ENCODE measurements around the gene MUCL3. TPM values are rescaled to one million over a fixed set of nuclear protein-coding genes. Genes with fewer than 3 reads are reported as not detected.
"Not testable (repeated sequence)": the region's sequence is repeated elsewhere in the genome, so short reads cannot be mapped to it uniquely, and the experiment has no call there.

MUCL3 gene
- total RNA-seq, 2 experiments from 2014 or later, result not detected

- CTCF ChIA-PET, result interaction anchor here (0.8 kb wide), 1 partner anchor 70 kb away, joined by 3 read pairs; no protein-coding TSS in a partner anchor
- H3K36me3 Mint-ChIP-seq (ENCODE audit: low read depth); H3K4me3 Mint-ChIP-seq; H3K27ac Mint-ChIP-seq; intact Hi-C loops (cut with micrococcal nuclease); H3K9me3 Mint-ChIP-seq; H3K27me3 Mint-ChIP-seq (ENCODE audit: low read depth); DNase-seq: not testable (repeated sequence)
- peaks cover 21% of the 10 kb centered on the region for H3K4me1 Mint-ChIP-seq (ENCODE audit: low read depth)
Observed at GRCh38 chr6:31000067-31000860, 59.5 kb downstream of the MUCL3 start.

- H3K4me1 Mint-ChIP-seq (ENCODE audit: low read depth), result peaks cover 22% of the 10 kb centered on the region
Observed at GRCh38 chr6:31001281-31001888, 60.6 kb downstream of the MUCL3 start.

GRCh38 chr6:31002471-31002870 lies 61.7 kb downstream of the MUCL3 start:
- H3K36me3 Mint-ChIP-seq (ENCODE audit: low read depth), result no peaks in the 10 kb centered on the region
- peaks cover 22% of the 10 kb centered on the region for H3K4me1 Mint-ChIP-seq (ENCODE audit: low read depth)
- no peaks in the 10 kb centered on the region for H3K9me3 Mint-ChIP-seq
- no peaks in the 10 kb centered on the region for H3K27me3 Mint-ChIP-seq (ENCODE audit: low read depth)
- H3K27ac Mint-ChIP-seq, result no peak overlapping the region
- DNase-seq, result no peak
- intact Hi-C loops (cut with micrococcal nuclease), result no loop called here
- no peak overlapping the region for H3K4me3 Mint-ChIP-seq
- CTCF ChIA-PET, result interaction anchor here (0.6 to 1.8 kb wide), 3 partner anchors 20 to 85 kb away, joined by 3 to 4 read pairs (median 3); no protein-coding TSS in a partner anchor

More at GRCh38 chr6:31001281-31001888, 60.6 kb downstream of the MUCL3 start:
- H3K9me3 Mint-ChIP-seq, result no peaks in the 10 kb centered on the region
- DNase-seq, result no peak
- H3K4me3 Mint-ChIP-seq, result no peak overlapping the region
- no peaks in the 10 kb centered on the region for H3K27me3 Mint-ChIP-seq (ENCODE audit: low read depth)
- CTCF ChIA-PET, result interaction anchor here (0.8 kb wide), 1 partner anchor 69 kb away, joined by 3 read pairs; no protein-coding TSS in a partner anchor
- intact Hi-C loops (cut with micrococcal nuclease), result no loop called here
- no peak overlapping the region for H3K27ac Mint-ChIP-seq
- H3K36me3 Mint-ChIP-seq (ENCODE audit: low read depth), result no peaks in the 10 kb centered on the region

Other genes with a start within 250 kb of the MUCL3 start
- 10 to 100 TPM; 31.0 to 32.0 TPM for gene NRM, start 250.0 kb upstream of the MUCL3 start, total RNA-seq
- 10 to 100 TPM; 84.1 to 84.8 TPM for gene MDC1, start 223.7 kb upstream of the MUCL3 start, total RNA-seq
- 1,000 to 10,000 TPM; 1,781 to 1,838 TPM for gene TUBB, start 220.6 kb upstream of the MUCL3 start, total RNA-seq
- gene FLOT1, start 198.3 kb upstream of the MUCL3 start, total RNA-seq, result 100 to 1,000 TPM; 162 to 173 TPM
- 10 to 100 TPM; 32.2 to 34.0 TPM for gene IER3, start 196.4 kb upstream of the MUCL3 start, total RNA-seq
- gene DDR1, start 56.5 kb upstream of the MUCL3 start, total RNA-seq, result 10 to 100 TPM in 1 of 2 experiments, 1 to 10 TPM in 1; 9.5 to 10.1 TPM
- 10 to 100 TPM; 33.3 to 42.4 TPM for gene GTF2H4, start 32.8 kb upstream of the MUCL3 start, total RNA-seq
- 10 to 100 TPM; 78.1 to 82.8 TPM for gene VARS2, start 26.7 kb upstream of the MUCL3 start, total RNA-seq
- not detected for gene SFTA2, start 8.8 kb upstream of the MUCL3 start, total RNA-seq
- gene MUC21, start 42.7 kb downstream of the MUCL3 start, total RNA-seq, result not detected
- gene MUC22, start 69.5 kb downstream of the MUCL3 start, total RNA-seq, result not detected
- not detected for gene C6orf15, start 171.6 kb downstream of the MUCL3 start, total RNA-seq
- gene PSORS1C1, start 173.8 kb downstream of the MUCL3 start, total RNA-seq, result under 1 TPM; 0.29 to 0.40 TPM
- not detected for gene CDSN, start 179.5 kb downstream of the MUCL3 start, total RNA-seq
- not detected for gene PSORS1C2, start 198.1 kb downstream of the MUCL3 start, total RNA-seq
- 10 to 100 TPM; 40.0 to 44.5 TPM for gene CCHCR1, start 216.8 kb downstream of the MUCL3 start, total RNA-seq
- 10 to 100 TPM; 72.0 to 73.3 TPM for gene TCF19, start 217.6 kb downstream of the MUCL3 start, total RNA-seq
- gene POU5F1, start 229.7 kb downstream of the MUCL3 start, total RNA-seq, result under 1 TPM in 1 of 2 experiments, not detected in 1; 0.48 TPM